Muscle layer of duodenum (tissue), 2 donors: ENCODE data around the gene PRKG1.

Experiments
- H3K27ac ChIP-seq: one replicate; pipeline ENCODE4 v1.7.0; 2013; ENCODE audit warnings: mild to moderate bottlenecking, low read length
- H3K27me3 ChIP-seq: one replicate; pipeline ENCODE4 v1.7.0; 2013; ENCODE audit warnings: low read depth, mild to moderate bottlenecking, control low read depth, low read length
- H3K36me3 ChIP-seq, 2 donors: one replicate each; pipeline ENCODE4 v1.7.0; 2013; ENCODE audit warnings: low read length in 2 of 2, control low read depth in 1 of 2, mild to moderate bottlenecking in 1 of 2; ENCODE audit not compliant: insufficient read depth in 2 of 2, control insufficient read depth in 1 of 2
- H3K4me1 ChIP-seq, 2 donors: one replicate each; pipeline ENCODE4 v1.7.0; 2013; ENCODE audit warnings: low read length in 2 of 2, mild to moderate bottlenecking in 2 of 2, control low read depth in 1 of 2, moderate library complexity in 1 of 2; ENCODE audit not compliant: insufficient read depth in 2 of 2, control insufficient read depth in 1 of 2
- H3K4me3 ChIP-seq, 2 donors: one replicate each; pipeline ENCODE4 v1.7.0; 2013; ENCODE audit warnings: low read length in 2 of 2, low read depth in 1 of 2, mild to moderate bottlenecking in 1 of 2
- H3K9me3 ChIP-seq, 2 donors: one replicate each; pipeline ENCODE4 v1.7.0; 2013; ENCODE audit warnings: low read length in 2 of 2, control low read depth in 1 of 2, mild to moderate bottlenecking in 1 of 2; ENCODE audit not compliant: control insufficient read depth in 1 of 2
- donor health status: healthy.

The PRKG1 gene

GRCh38 chr10:51892313-51892712 lies 818.0 kb downstream of the PRKG1 start:
- Histone ChIP-seq H3K36me3 (no peaks in the 10 kb centered on the region), H3K9me3 (no peaks in the 10 kb centered on the region), H3K4me3 (no peak overlapping the region), H3K4me1 (no peaks in the 10 kb centered on the region), H3K27me3 (no peaks in the 10 kb centered on the region), H3K27ac (no peak overlapping the region)

DNA sequence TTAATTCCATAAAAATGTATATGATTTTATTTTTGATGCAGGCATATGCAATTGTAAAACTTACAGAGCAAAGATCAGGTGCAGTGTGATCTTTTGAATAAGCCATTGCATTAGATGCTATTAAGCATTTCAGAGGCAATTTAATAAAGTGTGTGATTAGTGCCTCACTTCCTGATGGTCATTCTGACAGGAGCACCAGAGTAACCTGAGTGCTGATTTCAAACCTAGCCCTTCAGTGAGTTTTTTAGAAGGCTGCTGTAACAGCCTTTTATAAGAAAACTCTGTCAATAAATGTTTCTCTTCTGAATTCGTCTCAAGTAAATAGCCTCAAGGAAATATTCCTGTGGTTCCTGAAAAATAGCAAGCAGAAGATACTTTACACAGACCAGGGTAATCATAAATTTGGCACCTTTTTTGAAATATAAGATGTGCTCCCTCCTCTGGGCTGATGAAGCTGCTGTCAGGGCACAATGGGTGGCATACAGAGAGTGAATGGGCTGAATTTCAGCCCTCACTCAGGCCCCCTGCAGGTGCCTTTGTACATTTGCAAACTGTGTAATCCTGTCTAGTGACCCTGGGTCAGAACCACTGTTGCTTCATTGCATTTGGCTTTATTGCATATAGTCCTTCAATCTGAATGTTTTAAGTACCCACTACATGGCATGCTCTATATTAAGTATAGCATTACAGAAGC lies 818.8 kb downstream of the PRKG1 start:
- no peaks in the 10 kb centered on the region for H3K27me3 ChIP-seq
- H3K27ac ChIP-seq: no peak overlapping the region
- H3K9me3 ChIP-seq: no peaks in the 10 kb centered on the region

GRCh38 chr10:51894771-51895578 lies 820.7 kb downstream of the PRKG1 start:
- H3K9me3 ChIP-seq: no peaks in the 10 kb centered on the region
- H3K4me1 ChIP-seq: no peaks in the 10 kb centered on the region
- H3K4me3 ChIP-seq: no peak overlapping the region
- no peaks in the 10 kb centered on the region for H3K36me3 ChIP-seq
- no peak overlapping the region for H3K27ac ChIP-seq
- H3K27me3 ChIP-seq: no peaks in the 10 kb centered on the region

More for the DNA sequence above, 818.8 kb downstream of the PRKG1 start:
- H3K4me1 ChIP-seq: no peaks in the 10 kb centered on the region
- no peak overlapping the region for H3K4me3 ChIP-seq
- H3K36me3 ChIP-seq: no peaks in the 10 kb centered on the region

GRCh38 chr10:51896849-51897248 lies 822.6 kb downstream of the PRKG1 start:
- Histone ChIP-seq H3K4me1 (no peaks in the 10 kb centered on the region), H3K4me3 (no peak overlapping the region), H3K27ac (no peak overlapping the region)

GRCh38 chr10:51897560-51897959 lies 823.3 kb downstream of the PRKG1 start:
- H3K4me1 ChIP-seq: no peaks in the 10 kb centered on the region
- no peak overlapping the region for H3K4me3 ChIP-seq
- no peaks in the 10 kb centered on the region for H3K36me3 ChIP-seq
- no peak overlapping the region for H3K27ac ChIP-seq
- no peaks in the 10 kb centered on the region for H3K27me3 ChIP-seq
- H3K9me3 ChIP-seq: no peaks in the 10 kb centered on the region

More at GRCh38 chr10:51896849-51897248, 822.6 kb downstream of the PRKG1 start:
- no peaks in the 10 kb centered on the region for H3K27me3 ChIP-seq
- no peaks in the 10 kb centered on the region for H3K9me3 ChIP-seq
- H3K36me3 ChIP-seq: no peaks in the 10 kb centered on the region

DNA sequence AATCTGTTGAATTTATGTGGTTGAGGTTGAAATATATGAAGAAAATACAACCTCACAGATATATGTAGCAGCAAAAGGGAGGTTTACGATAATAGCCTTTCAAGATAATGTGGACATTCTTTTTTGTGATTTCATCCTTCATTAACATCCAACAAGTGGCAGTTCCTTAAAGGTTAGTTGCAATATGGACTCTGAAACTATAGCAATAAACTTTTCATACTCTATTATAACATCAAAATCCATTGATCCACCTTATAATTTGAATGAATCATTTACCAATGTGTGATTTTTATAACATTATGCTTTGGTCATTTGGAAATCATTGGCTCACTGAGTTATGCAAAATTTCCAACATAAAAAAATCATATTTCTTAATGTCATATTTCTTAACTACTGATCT lies 825.9 kb downstream of the PRKG1 start:
- no peak overlapping the region for H3K27ac ChIP-seq
- no peaks in the 10 kb centered on the region for H3K9me3 ChIP-seq
- no peaks in the 10 kb centered on the region for H3K27me3 ChIP-seq
- H3K36me3 ChIP-seq: no peaks in the 10 kb centered on the region
- no peak overlapping the region for H3K4me3 ChIP-seq
- no peaks in the 10 kb centered on the region for H3K4me1 ChIP-seq

DNA sequence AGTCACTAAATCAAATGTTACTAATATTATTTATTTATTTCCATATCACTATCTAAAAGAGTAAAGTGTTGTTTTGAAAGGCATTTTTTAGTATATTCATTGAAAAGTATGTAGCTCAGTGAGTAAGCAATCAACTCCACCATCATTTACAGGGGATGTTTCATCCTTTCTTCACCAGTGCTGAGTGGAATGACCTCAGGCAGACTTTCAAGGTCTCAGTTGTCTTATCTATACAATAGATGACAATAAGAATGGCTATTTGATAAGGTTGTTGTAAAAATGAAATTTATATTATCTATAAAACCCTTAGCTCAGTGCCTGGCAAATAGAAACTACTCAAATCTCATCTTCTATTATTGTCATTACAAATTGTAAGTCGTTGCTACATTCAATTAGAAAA lies 829.4 kb downstream of the PRKG1 start:
- H3K4me1 ChIP-seq: no peaks in the 10 kb centered on the region
- no peaks in the 10 kb centered on the region for H3K9me3 ChIP-seq
- H3K27me3 ChIP-seq: no peaks in the 10 kb centered on the region
- no peaks in the 10 kb centered on the region for H3K36me3 ChIP-seq
- H3K27ac ChIP-seq: no peak overlapping the region
- no peak overlapping the region for H3K4me3 ChIP-seq

DNA sequence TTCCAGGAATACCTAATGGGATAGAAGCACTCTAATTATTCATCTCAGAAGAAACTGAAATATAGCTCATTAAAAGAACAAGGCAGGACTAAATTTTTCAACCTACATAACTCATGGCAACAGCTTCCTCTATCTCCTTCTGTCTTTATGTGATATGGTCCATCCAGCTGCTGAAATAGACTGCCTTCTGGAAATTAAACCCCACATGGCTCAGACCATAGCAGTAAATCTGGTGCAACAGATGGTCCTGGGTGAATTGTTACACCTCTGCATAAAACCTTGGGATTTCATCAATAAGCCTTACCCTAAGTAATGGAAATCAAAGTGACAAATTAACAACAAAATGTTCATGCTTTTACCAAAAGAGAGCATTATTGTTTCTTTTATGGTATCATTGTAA lies 830.7 kb downstream of the PRKG1 start:
- no peaks in the 10 kb centered on the region for H3K27me3 ChIP-seq
- H3K27ac ChIP-seq: no peak overlapping the region
- H3K9me3 ChIP-seq: no peaks in the 10 kb centered on the region
- H3K4me1 ChIP-seq: no peaks in the 10 kb centered on the region
- H3K4me3 ChIP-seq: no peak overlapping the region
- no peaks in the 10 kb centered on the region for H3K36me3 ChIP-seq

GRCh38 chr10:51907361-51907760 lies 833.1 kb downstream of the PRKG1 start:
- H3K9me3 ChIP-seq: no peaks in the 10 kb centered on the region
- H3K36me3 ChIP-seq: no peaks in the 10 kb centered on the region

GRCh38 chr10:51910189-51910588 lies 835.9 kb downstream of the PRKG1 start:
- H3K4me3 ChIP-seq: no peak overlapping the region
- H3K27me3 ChIP-seq: no peaks in the 10 kb centered on the region
- H3K27ac ChIP-seq: no peak overlapping the region
- H3K9me3 ChIP-seq: no peaks in the 10 kb centered on the region
- H3K36me3 ChIP-seq: no peaks in the 10 kb centered on the region
- H3K4me1 ChIP-seq: no peaks in the 10 kb centered on the region

More at GRCh38 chr10:51907361-51907760, 833.1 kb downstream of the PRKG1 start:
- H3K4me1 ChIP-seq: no peaks in the 10 kb centered on the region
- no peak overlapping the region for H3K4me3 ChIP-seq
- H3K27ac ChIP-seq: no peak overlapping the region
- H3K27me3 ChIP-seq: no peaks in the 10 kb centered on the region

DNA sequence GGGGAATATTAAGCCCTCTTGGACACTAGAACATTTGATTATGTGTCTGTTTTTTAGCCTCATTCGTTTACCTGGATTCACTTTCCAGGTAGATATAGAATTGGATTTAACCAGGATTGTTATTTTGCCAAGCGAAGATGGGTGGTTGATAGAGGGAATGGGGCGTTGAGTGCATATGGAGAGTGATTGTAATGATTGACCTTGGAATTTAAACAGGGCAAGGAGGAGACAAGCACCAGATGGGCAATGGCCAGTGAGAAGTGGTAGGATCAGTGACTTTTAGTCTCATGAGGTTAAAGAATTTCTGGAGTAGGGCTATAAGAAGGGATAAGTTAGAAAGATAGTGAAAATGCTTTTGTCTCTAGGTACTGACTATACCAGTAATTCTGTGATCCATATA lies 836.3 kb downstream of the PRKG1 start:
- H3K36me3 ChIP-seq: no peaks in the 10 kb centered on the region
- H3K4me3 ChIP-seq: no peak overlapping the region
- H3K9me3 ChIP-seq: no peaks in the 10 kb centered on the region
- H3K27ac ChIP-seq: no peak overlapping the region
- H3K4me1 ChIP-seq: no peaks in the 10 kb centered on the region
- no peaks in the 10 kb centered on the region for H3K27me3 ChIP-seq
